ENCODE data around the gene PCGF3.

DNA sequence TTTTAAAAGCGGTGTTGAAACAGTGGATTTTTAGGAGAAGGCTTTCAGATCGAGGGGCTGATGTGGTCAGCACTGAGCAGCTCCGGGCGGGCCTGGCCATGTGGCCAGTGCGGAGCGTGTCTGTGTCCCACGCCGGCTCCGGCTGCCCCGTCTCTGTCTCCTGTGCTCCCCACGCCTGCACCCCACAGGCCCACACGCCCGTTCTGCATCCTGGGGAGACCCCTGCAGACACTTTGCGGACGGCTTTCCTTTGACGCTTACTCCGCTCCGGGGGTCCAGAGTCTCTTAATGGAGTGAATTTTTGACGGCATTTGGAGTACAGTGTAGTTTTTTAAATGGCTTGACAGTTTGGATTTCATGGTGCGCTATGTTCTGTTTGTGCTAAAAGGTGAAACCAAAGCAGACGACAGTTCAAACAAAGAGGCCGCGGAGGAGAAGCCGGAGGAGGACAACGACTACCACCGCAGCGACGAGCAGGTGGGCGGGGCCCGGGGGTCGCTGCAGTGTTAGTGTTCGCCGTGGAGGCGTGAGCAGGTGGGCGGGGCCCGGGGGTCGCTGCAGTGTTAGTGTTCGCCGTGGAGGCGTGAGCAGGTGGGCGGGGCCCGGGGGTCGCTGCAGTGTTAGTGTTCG is 38.7 kb downstream of the PCGF3 start:
- TF ChIP-seq TAF1 (IDR thresholded peaks at IDR 0.05; ENCODE audit: borderline replicate concordance, insufficient read depth, low read length) (no peak), POLR2AphosphoS5 (IDR thresholded peaks at IDR 0.05; ENCODE audit: low read depth, low read length) (no peak), FOXP2 (optimal IDR thresholded peaks at IDR 0.05; ENCODE audit: borderline replicate concordance, extremely low read depth, extremely low read length, insufficient read depth) (no peak), SIN3A (IDR thresholded peaks at IDR 0.05; ENCODE audit: borderline replicate concordance, insufficient read depth, low read length) (no peak)
- TF ChIP-seq, protein P1, sequence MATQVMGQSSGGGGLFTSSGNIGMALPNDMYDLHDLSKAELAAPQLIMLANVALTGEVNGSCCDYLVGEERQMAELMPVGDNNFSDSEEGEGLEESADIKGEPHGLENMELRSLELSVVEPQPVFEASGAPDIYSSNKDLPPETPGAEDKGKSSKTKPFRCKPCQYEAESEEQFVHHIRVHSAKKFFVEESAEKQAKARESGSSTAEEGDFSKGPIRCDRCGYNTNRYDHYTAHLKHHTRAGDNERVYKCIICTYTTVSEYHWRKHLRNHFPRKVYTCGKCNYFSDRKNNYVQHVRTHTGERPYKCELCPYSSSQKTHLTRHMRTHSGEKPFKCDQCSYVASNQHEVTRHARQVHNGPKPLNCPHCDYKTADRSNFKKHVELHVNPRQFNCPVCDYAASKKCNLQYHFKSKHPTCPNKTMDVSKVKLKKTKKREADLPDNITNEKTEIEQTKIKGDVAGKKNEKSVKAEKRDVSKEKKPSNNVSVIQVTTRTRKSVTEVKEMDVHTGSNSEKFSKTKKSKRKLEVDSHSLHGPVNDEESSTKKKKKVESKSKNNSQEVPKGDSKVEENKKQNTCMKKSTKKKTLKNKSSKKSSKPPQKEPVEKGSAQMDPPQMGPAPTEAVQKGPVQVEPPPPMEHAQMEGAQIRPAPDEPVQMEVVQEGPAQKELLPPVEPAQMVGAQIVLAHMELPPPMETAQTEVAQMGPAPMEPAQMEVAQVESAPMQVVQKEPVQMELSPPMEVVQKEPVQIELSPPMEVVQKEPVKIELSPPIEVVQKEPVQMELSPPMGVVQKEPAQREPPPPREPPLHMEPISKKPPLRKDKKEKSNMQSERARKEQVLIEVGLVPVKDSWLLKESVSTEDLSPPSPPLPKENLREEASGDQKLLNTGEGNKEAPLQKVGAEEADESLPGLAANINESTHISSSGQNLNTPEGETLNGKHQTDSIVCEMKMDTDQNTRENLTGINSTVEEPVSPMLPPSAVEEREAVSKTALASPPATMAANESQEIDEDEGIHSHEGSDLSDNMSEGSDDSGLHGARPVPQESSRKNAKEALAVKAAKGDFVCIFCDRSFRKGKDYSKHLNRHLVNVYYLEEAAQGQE (IDR thresholded peaks at IDR 0.05; ENCODE audit: insufficient read depth in 1 of 2, low read depth in 2 of 2, low read length in 2 of 2) = no peak
